ENCODE results near the gene DSCAML1. TPM values are rescaled to one million over a fixed set of nuclear protein-coding genes. Genes with fewer than 3 reads are reported as not detected.

Gene DSCAML1
- total and polyA plus RNA-seq, 3 donors from 2014 or later = 1.6 to 6.1 (median 3.0) TPM

GRCh38 chr11:117582433-117582832 is 214.6 kb downstream of the DSCAML1 start:
- no peaks in the 10 kb centered on the region for H3K9me3 ChIP-seq
- no peak overlapping the region for H3K4me3 ChIP-seq
- DNase-seq = no peak
- intact Hi-C loops (cut with DNase I; ENCODE audit: low total_unique reads) = no loop called here
- H3K4me1 ChIP-seq = peaks cover 9% of the 10 kb centered on the region
- TF ChIP-seq CTCF (IDR thresholded peaks at IDR 0.05) (no peak), POLR2A (IDR thresholded peaks at IDR 0.05) (no peak)
- no peak overlapping the region for H3K27ac ChIP-seq
- H3K36me3 ChIP-seq (ENCODE audit: low read depth, missing control alignments) = no peaks in the 10 kb centered on the region
- H3K27me3 ChIP-seq = no peaks in the 10 kb centered on the region
- WGBS, 2 donors = 88 to 91% methylated on average over 6 of the region's 6 CpGs

- DNase-seq = no peak
- H3K4me3 ChIP-seq = no peak overlapping the region
- WGBS, 2 donors = 82 to 86% methylated on average over 6 of the region's 6 CpGs
- intact Hi-C loops (cut with DNase I; ENCODE audit: low total_unique reads) = no loop called here
- no peak overlapping the region for H3K27ac ChIP-seq
- TF ChIP-seq POLR2A (IDR thresholded peaks at IDR 0.05) (no peak), CTCF (IDR thresholded peaks at IDR 0.05) (no peak)
- H3K27me3 ChIP-seq = no peaks in the 10 kb centered on the region
- no peaks in the 10 kb centered on the region for H3K36me3 ChIP-seq (ENCODE audit: low read depth, missing control alignments)
- no peaks in the 10 kb centered on the region for H3K4me1 ChIP-seq
- no peaks in the 10 kb centered on the region for H3K9me3 ChIP-seq
Measured at GRCh38 chr11:117580866-117581265, 216.2 kb downstream of the DSCAML1 start.

GRCh38 chr11:117579161-117579560 is 217.9 kb downstream of the DSCAML1 start:
- Histone ChIP-seq H3K27ac (no peak overlapping the region), H3K36me3 (ENCODE audit: low read depth, missing control alignments) (no peaks in the 10 kb centered on the region), H3K27me3 (no peaks in the 10 kb centered on the region), H3K4me1 (no peaks in the 10 kb centered on the region), H3K4me3 (no peak overlapping the region), H3K9me3 (no peaks in the 10 kb centered on the region)
- 84 to 93% methylated on average over 2 of the region's 2 CpGs for WGBS, 2 donors
- intact Hi-C loops (cut with DNase I; ENCODE audit: low total_unique reads) = no loop called here
- DNase-seq = no peak
- TF ChIP-seq POLR2A (IDR thresholded peaks at IDR 0.05) (no peak), CTCF (IDR thresholded peaks at IDR 0.05) (no peak)

- Histone ChIP-seq H3K9me3 (no peaks in the 10 kb centered on the region), H3K4me1 (no peaks in the 10 kb centered on the region)
- WGBS, 2 donors = 99 to 100% methylated on average over 3 to 4 of the region's 4 CpGs
Measured at GRCh38 chr11:117575856-117576255, 221.2 kb downstream of the DSCAML1 start.

More at GRCh38 chr11:117575856-117576255, 221.2 kb downstream of the DSCAML1 start:
- Histone ChIP-seq H3K27ac (no peak overlapping the region), H3K36me3 (ENCODE audit: low read depth, missing control alignments) (no peaks in the 10 kb centered on the region), H3K27me3 (no peaks in the 10 kb centered on the region), H3K4me3 (no peak overlapping the region)
- no peak for DNase-seq
- no peak for TF ChIP-seq POLR2A (IDR thresholded peaks at IDR 0.05)
- TF ChIP-seq CTCF (IDR thresholded peaks at IDR 0.05) = no peak
- intact Hi-C loops (cut with DNase I; ENCODE audit: low total_unique reads) = no loop called here

Data from testis (tissue), 3 donors.